H9 (cell line): ENCODE measurements around the gene GALNT2. TPM values are rescaled to one million over a fixed set of nuclear protein-coding genes. Genes with fewer than 3 reads are reported as not detected.

Experiments
- DNase-seq: peaks from one replicate; pipeline ENCODE4 v3.0.0-alpha.2; 2017
- H2AFZ ChIP-seq: one replicate; pipeline ENCODE4 v1.6.1; 2013; ENCODE audit warnings: mild to moderate bottlenecking, low read length, control low read depth, moderate library complexity
- H2AK5ac ChIP-seq: 2 replicates; pipeline ENCODE4 v1.6.1; 2013; ENCODE audit warnings: low read length, control low read depth, mixed read lengths; ENCODE audit not compliant: insufficient read length
- H2BK120ac ChIP-seq: one replicate; pipeline ENCODE4 v1.6.1; 2013; ENCODE audit warnings: low read depth, mild to moderate bottlenecking, low read length, control low read depth, inconsistent platforms; ENCODE audit not compliant: poor library complexity, severe bottlenecking
- H2BK12ac ChIP-seq: 2 replicates; pipeline ENCODE4 v1.6.1; 2013; ENCODE audit warnings: low read length, control low read depth, mixed read lengths, low read depth; ENCODE audit not compliant: insufficient read length
- H2BK15ac ChIP-seq: 2 replicates; pipeline ENCODE4 v1.6.1; 2013; ENCODE audit warnings: low read depth, low read length, control low read depth
- H2BK20ac ChIP-seq: one replicate; pipeline ENCODE4 v1.6.1; 2013; ENCODE audit warnings: low read depth, mild to moderate bottlenecking, low read length, control low read depth, inconsistent platforms; ENCODE audit not compliant: poor library complexity, severe bottlenecking
- H2BK5ac ChIP-seq: 2 replicates; pipeline ENCODE4 v1.6.1; 2013; ENCODE audit warnings: low read length, control low read depth, mixed read lengths; ENCODE audit not compliant: insufficient read length
- H3K14ac ChIP-seq: 2 replicates; pipeline ENCODE4 v1.6.1; 2013; ENCODE audit warnings: low read length, control low read depth; ENCODE audit not compliant: insufficient read depth
- H3K18ac ChIP-seq: 2 replicates; pipeline ENCODE4 v1.6.1; 2013; ENCODE audit warnings: low read depth, mild to moderate bottlenecking, mixed read lengths, low read length, control low read depth; ENCODE audit not compliant: insufficient read length
- H3K23ac ChIP-seq: 2 replicates; pipeline ENCODE4 v1.6.1; 2013; ENCODE audit warnings: low read length, control low read depth, mixed read lengths, low read depth; ENCODE audit not compliant: insufficient read length
- H3K23me2 ChIP-seq: 2 replicates; pipeline ENCODE4 v1.6.1; 2013; ENCODE audit warnings: low read depth, mild to moderate bottlenecking, mixed read lengths, low read length, control low read depth; ENCODE audit not compliant: insufficient read length, poor library complexity, severe bottlenecking
- H3K27ac ChIP-seq: 2 replicates; pipeline ENCODE4 v1.5.1; 2013; ENCODE audit warnings: low read length, control low read depth, mixed read lengths, low read depth; ENCODE audit not compliant: insufficient read length
- H3K27me3 ChIP-seq: 2 replicates; pipeline ENCODE4 v1.6.1; 2013; ENCODE audit warnings: low read length, control low read depth, inconsistent platforms; ENCODE audit not compliant: insufficient read depth
- H3K4ac ChIP-seq: 2 replicates; pipeline ENCODE4 v1.6.1; 2013; ENCODE audit warnings: low read depth, mild to moderate bottlenecking, control low read depth, inconsistent platforms, low read length, moderate library complexity
- H3K4me1 ChIP-seq: 2 replicates; pipeline ENCODE4 v1.6.1; 2013; ENCODE audit warnings: low read length, control low read depth, inconsistent platforms; ENCODE audit not compliant: insufficient read depth
- H3K4me2 ChIP-seq: 2 replicates; pipeline ENCODE4 v1.6.1; 2013; ENCODE audit warnings: low read length, control low read depth, mixed read lengths; ENCODE audit not compliant: insufficient read length, insufficient read depth
- H3K56ac ChIP-seq: 2 replicates; pipeline ENCODE4 v1.6.1; 2013; ENCODE audit warnings: low read depth, mild to moderate bottlenecking, mixed read lengths, low read length, control low read depth; ENCODE audit not compliant: insufficient read length
- H3K79me1 ChIP-seq: 2 replicates; pipeline ENCODE4 v1.6.1; 2013; ENCODE audit warnings: low read depth, mild to moderate bottlenecking, moderate library complexity, low read length, control low read depth, inconsistent platforms; ENCODE audit not compliant: insufficient read depth, poor library complexity, severe bottlenecking
- H3K79me2 ChIP-seq: 2 replicates; pipeline ENCODE4 v1.6.1; 2013; ENCODE audit warnings: low read length, control low read depth, inconsistent platforms; ENCODE audit not compliant: insufficient read depth
- H3K9ac ChIP-seq: 2 replicates; pipeline ENCODE4 v1.6.1; 2013; ENCODE audit warnings: low read length, control low read depth, mixed read lengths; ENCODE audit not compliant: insufficient read length; ENCODE audit errors: extremely low read depth
- H3K9me3 ChIP-seq: one replicate; pipeline ENCODE4 v1.6.1; 2013; ENCODE audit warnings: low read depth, low read length, inconsistent platforms; ENCODE audit not compliant: control insufficient read depth
- H3T11ph ChIP-seq: one replicate; pipeline ENCODE4 v1.6.1; 2013; ENCODE audit warnings: mild to moderate bottlenecking, low read length, control low read depth, inconsistent platforms
- H4K20me1 ChIP-seq: one replicate; pipeline ENCODE4 v1.6.1; 2013; ENCODE audit not compliant: control insufficient read depth, insufficient read length, insufficient read depth
- H4K5ac ChIP-seq: 2 replicates; pipeline ENCODE4 v1.6.1; 2013; ENCODE audit warnings: low read depth, mild to moderate bottlenecking, mixed read lengths, low read length, control low read depth; ENCODE audit not compliant: insufficient read length
- H4K8ac ChIP-seq: replicated peaks from 2 replicates; pipeline ENCODE4 v1.6.1; 2013; ENCODE audit warnings: low read length, control low read depth, mixed read lengths, low read depth; ENCODE audit not compliant: insufficient read length
- H4K91ac ChIP-seq: 2 replicates; pipeline ENCODE4 v1.6.1; 2013; ENCODE audit warnings: low read depth, mild to moderate bottlenecking, moderate library complexity, mixed read lengths, low read length, control low read depth; ENCODE audit not compliant: insufficient read length
- H3K27ac Mint-ChIP-seq, 3 experiments: 2 replicates in 2 of 3; 3 replicates in 1 of 3; pipeline ENCODE4 v1.8.0; 2020 to 2021; ENCODE audit warnings: mixed read lengths in 3 of 3, mild to moderate bottlenecking in 1 of 3, moderate library complexity in 1 of 3
- H3K27me3 Mint-ChIP-seq: 2 replicates; pipeline ENCODE4 v1.8.0; 2021; ENCODE audit warnings: low read depth, mild to moderate bottlenecking, moderate library complexity, mixed read lengths
- H3K36me3 Mint-ChIP-seq, 3 experiments: 2 replicates in 2 of 3; 3 replicates in 1 of 3; pipeline ENCODE4 v1.8.0; 2020 to 2021; ENCODE audit warnings: low read depth in 3 of 3, mixed read lengths in 3 of 3; ENCODE audit not compliant: insufficient read depth in 1 of 3
- H3K4me1 Mint-ChIP-seq, 2 experiments: 2 replicates each; pipeline ENCODE4 v1.8.0; 2020; ENCODE audit warnings: mixed read lengths in 2 of 2
- H3K4me3 Mint-ChIP-seq, 2 experiments: 2 replicates in 1 of 2; 3 replicates in 1 of 2; pipeline ENCODE4 v1.8.0; 2020 to 2021; ENCODE audit warnings: mild to moderate bottlenecking in 2 of 2, mixed read lengths in 2 of 2, moderate library complexity in 1 of 2
- H3K9me3 Mint-ChIP-seq, 2 experiments: 2 replicates in 1 of 2; 3 replicates in 1 of 2; pipeline ENCODE4 v1.8.0; 2020; ENCODE audit warnings: mild to moderate bottlenecking in 2 of 2, mixed read lengths in 2 of 2, moderate library complexity in 1 of 2
- CTCF ChIP-seq: fragments of 200-600 bp; sonication (generic); conservative IDR thresholded peaks from 3 replicates; pipeline ENCODE4 v1.8.0; 2021; ENCODE audit warnings: antibody characterized with exemption, mild to moderate bottlenecking
- WGBS: extraction: QIAGEN DNeasy Blood & Tissue Kit; methylation state at CpG from one replicate; pipeline ENCODE4 v1.1.7; 2013; ENCODE audit warnings: missing lambda C conversion rate, low lambda C conversion rate, mixed read lengths; ENCODE audit not compliant: insufficient read length; ENCODE audit errors: extremely low coverage; 5-methylcytosine and 5-hydroxymethylcytosine counted together
- total RNA-seq: library from RNA; stranded (reverse); gene quantifications from 2 replicates; pipeline ENCODE4 v1.2.1, GENCODE V29; 2021

GALNT2 gene
- total RNA-seq, 1 experiment from 2014 or later = 57.6 TPM

GRCh38 chr1:230028602-230029223, 38.3 kb upstream of the GALNT2 start:
- Histone ChIP-seq H4K5ac (no peak overlapping the region), H3K79me1 (no peaks in the 10 kb centered on the region), H3K4me2 (no peak overlapping the region), H2AK5ac (no peak overlapping the region), H3T11ph (no peak overlapping the region), H3K56ac (no peak overlapping the region), H2AFZ (no peak overlapping the region), H3K4me1 (no peaks in the 10 kb centered on the region; the same call in 1 of the 2 replicates), H3K4ac (no peak overlapping the region), H2BK120ac (no peak overlapping the region), H2BK20ac (no peak overlapping the region), H3K27ac (no peak overlapping the region), H2BK5ac (no peak overlapping the region), H3K79me2 (no peaks in the 10 kb centered on the region), H3K14ac (no peak overlapping the region), H3K23ac (no peak overlapping the region), H4K8ac (no peak overlapping the region), H3K9me3 (no peaks in the 10 kb centered on the region), H2BK15ac (no peak overlapping the region), H4K20me1 (no peaks in the 10 kb centered on the region), H3K9ac (no peak overlapping the region), H3K18ac (no peak overlapping the region), H3K23me2 (no peaks in the 10 kb centered on the region), H3K27me3 (no peaks in the 10 kb centered on the region), H4K91ac (no peak overlapping the region), H2BK12ac (no peak overlapping the region)
- no peak overlapping the region for H3K27ac Mint-ChIP-seq
- no peak for TF ChIP-seq CTCF
- H3K36me3 Mint-ChIP-seq = peaks cover 0 to 6% (median 0%) of the 10 kb centered on the region in 3 experiments; a peak in 2 of 7 replicates
- H3K4me1 Mint-ChIP-seq = peaks cover 12 to 16% of the 10 kb centered on the region in 2 experiments
- H3K4me3 Mint-ChIP-seq = no peak overlapping the region
- no CpG with 5 or more reads among the region's 11 CpGs for WGBS
- peaks cover 3 to 9% of the 10 kb centered on the region in 2 experiments for H3K9me3 Mint-ChIP-seq
- peaks cover 8% of the 10 kb centered on the region for H3K27me3 Mint-ChIP-seq
- DNase-seq = no peak
